Measurements from ENCODE around the gene HPSE. TPM values are rescaled to one million over a fixed set of nuclear protein-coding genes. Genes with fewer than 3 reads are reported as not detected.

Gene HPSE
- total and polyA plus RNA-seq, 9 of the 15 experiments (the other 6 are each of a cell fraction or from before 2014, with no cell fraction given): 0.01 to 0.42 (median 0.14) TPM; not detected in 1

GRCh38 chr4:83305187-83305586, 29.5 kb downstream of the HPSE start (continued):
- TF ChIP-seq, protein P1, sequence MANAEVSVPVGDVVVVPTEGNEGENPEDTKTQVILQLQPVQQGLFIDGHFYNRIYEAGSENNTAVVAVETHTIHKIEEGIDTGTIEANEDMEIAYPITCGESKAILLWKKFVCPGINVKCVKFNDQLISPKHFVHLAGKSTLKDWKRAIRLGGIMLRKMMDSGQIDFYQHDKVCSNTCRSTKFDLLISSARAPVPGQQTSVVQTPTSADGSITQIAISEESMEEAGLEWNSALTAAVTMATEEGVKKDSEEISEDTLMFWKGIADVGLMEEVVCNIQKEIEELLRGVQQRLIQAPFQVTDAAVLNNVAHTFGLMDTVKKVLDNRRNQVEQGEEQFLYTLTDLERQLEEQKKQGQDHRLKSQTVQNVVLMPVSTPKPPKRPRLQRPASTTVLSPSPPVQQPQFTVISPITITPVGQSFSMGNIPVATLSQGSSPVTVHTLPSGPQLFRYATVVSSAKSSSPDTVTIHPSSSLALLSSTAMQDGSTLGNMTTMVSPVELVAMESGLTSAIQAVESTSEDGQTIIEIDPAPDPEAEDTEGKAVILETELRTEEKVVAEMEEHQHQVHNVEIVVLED (CRISPR knock-in tag; IDR thresholded peaks at IDR 0.05): no peak
- TF ChIP-seq GATA2 (CRISPR knock-in tag; IDR thresholded peaks at IDR 0.05) (no peak), SP1 (CRISPR knock-in tag; IDR thresholded peaks at IDR 0.05) (no peak), C11orf30 (IDR thresholded peaks at IDR 0.05; ENCODE audit: low read depth) (0 out of 2 replicates have a peak, but pooled peaks have one; percentile 19), NFATC3 (IDR thresholded peaks at IDR 0.05) (peak; percentile 75; the same call in 1 of the 2 replicates), STAG1 (CRISPR knock-in tag; IDR thresholded peaks at IDR 0.05; ENCODE audit: borderline replicate concordance) (no peak), CBX1 (IDR thresholded peaks at IDR 0.05; ENCODE audit: low read depth) (no peak), ZNF316 (IDR thresholded peaks at IDR 0.05) (peak; percentile 10; the same call in 1 of the 2 replicates), SRSF9 (IDR thresholded peaks at IDR 0.05; ENCODE audit: borderline replicate concordance, low read depth, low read length) (no peak), ELF1 (tag; IDR thresholded peaks at IDR 0.05) (no peak), FOXJ3 (CRISPR knock-in tag; IDR thresholded peaks at IDR 0.05) (no peak), ETV5 (CRISPR knock-in tag; IDR thresholded peaks at IDR 0.05; ENCODE audit: low read depth) (no peak), KDM4B (IDR thresholded peaks at IDR 0.05; ENCODE audit: borderline replicate concordance in 2 of 2, low read depth in 1 of 2) (no peak), RFX1 (IDR thresholded peaks at IDR 0.05) (no peak), MXI1 (IDR thresholded peaks at IDR 0.05; ENCODE audit: low read depth, low read length) (no peak), RBBP5 (IDR thresholded peaks at IDR 0.05; ENCODE audit: borderline replicate concordance, insufficient read depth, low read length, poor library complexity, severe bottlenecking) (no peak), ETV6 (IDR thresholded peaks at IDR 0.05; ENCODE audit: borderline replicate concordance in 1 of 2, low read depth in 2 of 2, low read length in 1 of 2) (no peak), ETV6 (CRISPR knock-in tag; IDR thresholded peaks at IDR 0.05; ENCODE audit: borderline replicate concordance) (no peak), KDM2B (CRISPR knock-in tag; IDR thresholded peaks at IDR 0.05) (no peak), ZNF324 (CRISPR knock-in tag; IDR thresholded peaks at IDR 0.05) (no peak), SRSF3 (IDR thresholded peaks at IDR 0.05; ENCODE audit: insufficient read depth, low read length) (no peak), NEUROD1 (IDR thresholded peaks at IDR 0.05; ENCODE audit: borderline replicate concordance, low read depth, low read length, partially characterized antibody) (no peak), HNRNPK (IDR thresholded peaks at IDR 0.05; ENCODE audit: low read depth, low read length, poor library complexity, severe bottlenecking) (no peak), MEF2D (tag; conservative IDR thresholded peaks at IDR 0.05; ENCODE audit: low read depth) (no peak)
- TF ChIP-seq, protein P2, sequence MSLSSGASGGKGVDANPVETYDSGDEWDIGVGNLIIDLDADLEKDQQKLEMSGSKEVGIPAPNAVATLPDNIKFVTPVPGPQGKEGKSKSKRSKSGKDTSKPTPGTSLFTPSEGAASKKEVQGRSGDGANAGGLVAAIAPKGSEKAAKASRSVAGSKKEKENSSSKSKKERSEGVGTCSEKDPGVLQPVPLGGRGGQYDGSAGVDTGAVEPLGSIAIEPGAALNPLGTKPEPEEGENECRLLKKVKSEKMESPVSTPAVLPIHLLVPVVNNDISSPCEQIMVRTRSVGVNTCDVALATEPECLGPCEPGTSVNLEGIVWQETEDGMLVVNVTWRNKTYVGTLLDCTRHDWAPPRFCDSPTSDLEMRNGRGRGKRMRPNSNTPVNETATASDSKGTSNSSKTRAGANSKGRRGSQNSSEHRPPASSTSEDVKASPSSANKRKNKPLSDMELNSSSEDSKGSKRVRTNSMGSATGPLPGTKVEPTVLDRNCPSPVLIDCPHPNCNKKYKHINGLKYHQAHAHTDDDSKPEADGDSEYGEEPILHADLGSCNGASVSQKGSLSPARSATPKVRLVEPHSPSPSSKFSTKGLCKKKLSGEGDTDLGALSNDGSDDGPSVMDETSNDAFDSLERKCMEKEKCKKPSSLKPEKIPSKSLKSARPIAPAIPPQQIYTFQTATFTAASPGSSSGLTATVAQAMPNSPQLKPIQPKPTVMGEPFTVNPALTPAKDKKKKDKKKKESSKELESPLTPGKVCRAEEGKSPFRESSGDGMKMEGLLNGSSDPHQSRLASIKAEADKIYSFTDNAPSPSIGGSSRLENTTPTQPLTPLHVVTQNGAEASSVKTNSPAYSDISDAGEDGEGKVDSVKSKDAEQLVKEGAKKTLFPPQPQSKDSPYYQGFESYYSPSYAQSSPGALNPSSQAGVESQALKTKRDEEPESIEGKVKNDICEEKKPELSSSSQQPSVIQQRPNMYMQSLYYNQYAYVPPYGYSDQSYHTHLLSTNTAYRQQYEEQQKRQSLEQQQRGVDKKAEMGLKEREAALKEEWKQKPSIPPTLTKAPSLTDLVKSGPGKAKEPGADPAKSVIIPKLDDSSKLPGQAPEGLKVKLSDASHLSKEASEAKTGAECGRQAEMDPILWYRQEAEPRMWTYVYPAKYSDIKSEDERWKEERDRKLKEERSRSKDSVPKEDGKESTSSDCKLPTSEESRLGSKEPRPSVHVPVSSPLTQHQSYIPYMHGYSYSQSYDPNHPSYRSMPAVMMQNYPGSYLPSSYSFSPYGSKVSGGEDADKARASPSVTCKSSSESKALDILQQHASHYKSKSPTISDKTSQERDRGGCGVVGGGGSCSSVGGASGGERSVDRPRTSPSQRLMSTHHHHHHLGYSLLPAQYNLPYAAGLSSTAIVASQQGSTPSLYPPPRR (CRISPR knock-in tag; IDR thresholded peaks at IDR 0.05; ENCODE audit: borderline replicate concordance): no peak

Data from K562 (cell line).